Osteoblast (primary cell): ENCODE data around the gene NRXN2. TPM values are rescaled to one million over a fixed set of nuclear protein-coding genes. Genes with fewer than 3 reads are reported as not detected.

Experiments used
- DNase-seq: peaks from one replicate; pipeline ENCODE4 v3.0.0; 2011; ENCODE audit warnings: low spot score, mixed read lengths; ENCODE audit not compliant: insufficient read length; ENCODE audit errors: missing footprints
- H2AFZ ChIP-seq: 2 replicates; pipeline ENCODE4 v1.6.0; 2011; ENCODE audit warnings: mild to moderate bottlenecking, low read length
- H3K27ac ChIP-seq: 2 replicates; pipeline ENCODE4 v1.5.1; 2011; ENCODE audit warnings: mild to moderate bottlenecking, low read depth, low read length, moderate library complexity
- H3K27me3 ChIP-seq: 2 replicates; pipeline ENCODE4 v1.6.0; 2012; ENCODE audit warnings: mild to moderate bottlenecking, control low read depth, inconsistent platforms, low read length, moderate library complexity; ENCODE audit not compliant: insufficient read depth
- H3K36me3 ChIP-seq: 2 replicates; pipeline ENCODE4 v1.5.1; 2011; ENCODE audit warnings: mild to moderate bottlenecking, low read length, control low read depth, moderate library complexity; ENCODE audit not compliant: insufficient read depth
- H3K4me1 ChIP-seq: 2 replicates; pipeline ENCODE4 v1.5.1; 2011; ENCODE audit warnings: mild to moderate bottlenecking, low read length, control low read depth, moderate library complexity; ENCODE audit not compliant: insufficient read depth
- H3K4me2 ChIP-seq: 2 replicates; pipeline ENCODE4 v1.6.0; 2011; ENCODE audit warnings: mild to moderate bottlenecking, low read length; ENCODE audit not compliant: insufficient read depth
- H3K4me3 ChIP-seq: fragments of 200-600 bp; sonication (generic); 3 replicates; pipeline ENCODE4 v1.5.1; 2012; ENCODE audit warnings: mild to moderate bottlenecking, low read length, inconsistent platforms; ENCODE audit not compliant: insufficient read depth
- H3K79me2 ChIP-seq: 2 replicates; pipeline ENCODE4 v1.6.0; 2012; ENCODE audit warnings: mild to moderate bottlenecking, low read length, control low read depth, inconsistent platforms; ENCODE audit not compliant: insufficient read depth
- H3K9me3 ChIP-seq: 2 replicates; pipeline ENCODE4 v1.5.1; 2011; ENCODE audit warnings: low read depth, low read length, control low read depth
- H4K20me1 ChIP-seq: 2 replicates; pipeline ENCODE4 v1.6.0; 2012; ENCODE audit warnings: mild to moderate bottlenecking, low read length, control low read depth; ENCODE audit not compliant: insufficient read depth
- total RNA-seq: library from RNA; depleted of rRNA; stranded (reverse); fragments of >200 nt; gene quantifications from 2 replicates; pipeline ENCODE4 v1.2.3, GENCODE V29; 2012
- TF ChIP-seq, protein P1 (sequence below): IDR thresholded peaks from 2 replicates; pipeline ENCODE4 v1.5.1; 2011; ENCODE audit warnings: mild to moderate bottlenecking, low read depth, low read length, moderate library complexity; ENCODE audit errors: extremely low read depth

Gene NRXN2
- total RNA-seq, 1 donor, result 90.1 TPM

DNA sequence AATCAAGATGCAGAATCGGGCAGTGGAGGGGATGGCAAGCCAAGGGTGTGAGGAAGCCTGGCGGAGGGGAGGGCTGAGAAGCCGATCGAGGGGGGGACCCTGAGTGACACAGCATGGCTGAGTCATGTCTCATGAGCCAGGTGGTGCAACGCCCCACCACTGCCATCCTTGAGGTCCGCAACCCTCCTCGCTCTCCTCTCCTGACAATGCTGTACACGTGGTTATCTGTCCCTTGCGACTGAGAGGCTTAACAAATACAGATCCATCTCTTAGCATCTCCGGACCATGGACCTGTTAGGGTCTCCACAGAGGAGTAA is 117.8 kb downstream of the NRXN2 start:
- H3K79me2 ChIP-seq, result no peaks in the 10 kb centered on the region
- H3K4me3 ChIP-seq, result no peak overlapping the region
- DNase-seq, result peak; percentile 78
- H3K27me3 ChIP-seq, result no peaks in the 10 kb centered on the region
- no peaks in the 10 kb centered on the region for H3K36me3 ChIP-seq
- H3K9me3 ChIP-seq, result no peaks in the 10 kb centered on the region
- TF ChIP-seq, protein P1, sequence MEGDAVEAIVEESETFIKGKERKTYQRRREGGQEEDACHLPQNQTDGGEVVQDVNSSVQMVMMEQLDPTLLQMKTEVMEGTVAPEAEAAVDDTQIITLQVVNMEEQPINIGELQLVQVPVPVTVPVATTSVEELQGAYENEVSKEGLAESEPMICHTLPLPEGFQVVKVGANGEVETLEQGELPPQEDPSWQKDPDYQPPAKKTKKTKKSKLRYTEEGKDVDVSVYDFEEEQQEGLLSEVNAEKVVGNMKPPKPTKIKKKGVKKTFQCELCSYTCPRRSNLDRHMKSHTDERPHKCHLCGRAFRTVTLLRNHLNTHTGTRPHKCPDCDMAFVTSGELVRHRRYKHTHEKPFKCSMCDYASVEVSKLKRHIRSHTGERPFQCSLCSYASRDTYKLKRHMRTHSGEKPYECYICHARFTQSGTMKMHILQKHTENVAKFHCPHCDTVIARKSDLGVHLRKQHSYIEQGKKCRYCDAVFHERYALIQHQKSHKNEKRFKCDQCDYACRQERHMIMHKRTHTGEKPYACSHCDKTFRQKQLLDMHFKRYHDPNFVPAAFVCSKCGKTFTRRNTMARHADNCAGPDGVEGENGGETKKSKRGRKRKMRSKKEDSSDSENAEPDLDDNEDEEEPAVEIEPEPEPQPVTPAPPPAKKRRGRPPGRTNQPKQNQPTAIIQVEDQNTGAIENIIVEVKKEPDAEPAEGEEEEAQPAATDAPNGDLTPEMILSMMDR, result no peak
- H3K4me2 ChIP-seq, result no peak overlapping the region
- H4K20me1 ChIP-seq, result peaks cover 4% of the 10 kb centered on the region
- peaks cover 14% of the 10 kb centered on the region for H3K4me1 ChIP-seq
- no peak overlapping the region for H3K27ac ChIP-seq
- no peak overlapping the region for H2AFZ ChIP-seq

DNA sequence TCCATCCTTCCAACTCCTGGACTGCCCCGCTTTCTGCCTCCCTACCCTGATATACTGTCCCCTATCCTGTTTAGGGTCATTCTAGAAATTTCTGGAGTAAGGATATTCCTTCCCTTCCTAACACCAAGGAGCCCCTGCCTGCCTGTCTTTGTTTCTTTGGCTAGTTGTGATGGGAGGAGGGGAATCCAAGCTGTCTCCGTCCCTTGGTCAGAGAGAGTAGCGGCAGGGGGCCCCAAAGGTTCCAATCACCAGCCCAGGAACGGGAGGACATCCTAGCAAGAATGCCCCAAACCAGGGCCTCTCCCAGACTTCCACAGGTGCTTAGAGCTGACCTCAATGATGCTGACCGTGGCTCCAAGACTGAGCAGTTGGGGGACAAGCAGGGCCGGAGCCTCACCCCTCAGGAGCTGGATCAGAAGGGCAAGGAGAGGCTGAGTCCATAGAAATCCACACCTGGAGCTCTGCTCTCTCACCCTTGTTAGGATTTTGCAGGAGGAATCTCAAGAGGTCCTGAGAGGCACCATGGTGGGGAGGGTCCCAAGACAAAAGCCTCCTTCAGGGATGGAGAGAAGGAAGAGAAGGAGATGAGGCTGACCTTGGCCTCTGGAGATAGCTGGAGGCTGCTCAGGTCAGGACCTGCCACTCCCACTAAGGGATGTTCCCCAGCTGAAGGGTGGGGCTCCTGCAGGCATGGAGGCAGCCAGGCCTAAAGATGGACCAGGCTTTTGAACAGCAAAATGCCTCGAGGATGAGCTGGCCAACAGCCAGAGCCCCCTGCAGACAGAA is 118.3 kb downstream of the NRXN2 start:
- Histone ChIP-seq H3K36me3 (no peaks in the 10 kb centered on the region), H3K27me3 (no peaks in the 10 kb centered on the region)
- DNase-seq, result peak; percentile 87

DNA sequence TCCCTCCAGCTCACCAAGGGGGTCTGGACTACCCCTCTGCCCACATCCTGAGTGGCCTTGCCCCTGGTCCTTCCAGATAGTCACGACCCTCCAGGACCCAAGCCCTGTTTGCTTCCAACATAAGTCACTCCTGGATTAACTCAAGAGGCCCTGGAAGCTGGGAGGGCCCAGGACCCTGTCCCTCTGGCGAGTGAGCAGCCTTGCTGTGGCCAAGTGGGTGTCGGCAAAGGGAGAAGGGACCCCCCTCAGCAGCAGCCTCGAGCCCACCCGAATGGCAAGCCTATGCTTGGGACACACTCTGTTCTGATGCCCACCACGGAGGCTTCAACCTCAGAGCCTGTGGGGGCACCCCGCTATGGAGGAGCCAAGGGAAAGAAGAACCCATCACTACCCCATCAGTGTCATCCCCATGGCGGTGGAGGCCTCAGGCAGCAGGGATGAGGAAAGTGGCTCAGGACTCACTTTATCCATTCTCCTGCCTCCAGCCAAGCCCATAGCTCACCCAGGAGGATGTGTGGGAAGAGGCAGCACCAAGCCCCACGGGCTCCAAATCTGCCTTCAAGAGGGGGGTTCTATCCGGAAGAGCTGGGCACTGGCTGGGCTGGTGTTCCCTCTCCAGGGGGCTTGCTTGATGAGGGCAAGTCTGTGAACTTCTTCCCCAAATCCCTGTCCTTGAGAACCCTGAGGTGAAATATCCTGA is 119.4 kb downstream of the NRXN2 start:
- H3K4me2 ChIP-seq, result no peak overlapping the region
- H3K27me3 ChIP-seq, result no peaks in the 10 kb centered on the region
- no peak overlapping the region for H2AFZ ChIP-seq
- TF ChIP-seq, protein P1, result no peak
- no peaks in the 10 kb centered on the region for H3K79me2 ChIP-seq
- H3K4me1 ChIP-seq, result peaks cover 10% of the 10 kb centered on the region
- no peaks in the 10 kb centered on the region for H3K36me3 ChIP-seq
- no peaks in the 10 kb centered on the region for H3K9me3 ChIP-seq
- peaks cover 4% of the 10 kb centered on the region for H4K20me1 ChIP-seq
- H3K27ac ChIP-seq, result no peak overlapping the region
- no peak overlapping the region for H3K4me3 ChIP-seq
- DNase-seq, result peak; percentile 81

More for the DNA sequence above, 118.3 kb downstream of the NRXN2 start:
- Histone ChIP-seq H2AFZ (no peak overlapping the region), H3K79me2 (no peaks in the 10 kb centered on the region), H4K20me1 (peaks cover 4% of the 10 kb centered on the region), H3K4me1 (peaks cover 14% of the 10 kb centered on the region), H3K9me3 (no peaks in the 10 kb centered on the region), H3K4me2 (no peak overlapping the region), H3K27ac (no peak overlapping the region), H3K4me3 (no peak overlapping the region)
- TF ChIP-seq, protein P1, result no peak

DNA sequence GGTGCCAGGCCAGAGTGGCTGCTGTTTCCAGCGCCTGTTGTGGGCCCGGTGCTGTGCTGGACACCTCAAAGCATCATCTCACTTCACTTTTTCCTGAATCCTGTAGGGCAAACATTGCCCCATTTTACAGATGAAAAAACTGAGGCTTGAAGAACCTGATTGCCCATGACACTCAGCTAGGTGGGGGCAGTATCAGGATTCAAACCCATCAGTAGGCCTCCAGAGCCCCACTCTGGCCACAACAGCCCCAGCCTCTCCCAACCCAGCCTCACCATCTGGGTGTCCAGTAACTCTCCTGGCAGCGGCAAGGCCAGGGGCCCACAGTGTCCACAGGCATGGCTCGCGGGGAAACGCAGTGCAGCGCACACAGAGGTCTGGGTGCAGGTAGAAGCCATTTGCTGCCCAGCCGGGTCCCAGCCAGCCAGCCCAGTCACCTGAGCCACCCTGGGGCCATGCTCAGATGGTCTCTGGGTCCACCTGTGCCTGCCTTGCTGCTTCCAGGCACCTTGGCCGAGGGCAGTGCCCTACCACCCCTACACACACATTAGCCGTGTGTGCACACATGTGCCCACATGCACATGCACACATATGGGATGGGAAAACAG is 120.4 kb downstream of the NRXN2 start:
- peaks cover 4% of the 10 kb centered on the region for H4K20me1 ChIP-seq
- H3K9me3 ChIP-seq, result no peaks in the 10 kb centered on the region
- no peak overlapping the region for H2AFZ ChIP-seq
- no peaks in the 10 kb centered on the region for H3K27me3 ChIP-seq
- H3K36me3 ChIP-seq, result no peaks in the 10 kb centered on the region
- no peaks in the 10 kb centered on the region for H3K79me2 ChIP-seq
- DNase-seq, result no peak
- H3K27ac ChIP-seq, result no peak overlapping the region
- peaks cover 3% of the 10 kb centered on the region for H3K4me1 ChIP-seq
- TF ChIP-seq, protein P1, result no peak
- H3K4me3 ChIP-seq, result no peak overlapping the region
- no peak overlapping the region for H3K4me2 ChIP-seq
